HEK293T (cell line): ENCODE measurements around the gene PRDM16.

Experiments used
- ARNT ChIP-seq: fragments of 450-650 bp; IDR thresholded peaks from 2 replicates; pipeline ENCODE4 v1.6.1; 2017; ENCODE audit warnings: mild to moderate bottlenecking
- BHLHE40 ChIP-seq: fragments of 450-650 bp; IDR thresholded peaks from 2 replicates; pipeline ENCODE4 v1.6.1; 2016; ENCODE audit warnings: mild to moderate bottlenecking, moderate library complexity, borderline replicate concordance
- CTBP1 ChIP-seq: fragments of 450-650 bp; IDR thresholded peaks from 2 replicates; pipeline ENCODE4 v1.6.1; 2016; ENCODE audit warnings: borderline replicate concordance
- FOXK2 ChIP-seq: fragments of 450-650 bp; IDR thresholded peaks from 2 replicates; pipeline ENCODE4 v1.6.1; 2016; ENCODE audit warnings: mild to moderate bottlenecking
- HDGF ChIP-seq: fragments of 450-650 bp; IDR thresholded peaks from 2 replicates; pipeline ENCODE4 v1.6.1; 2017; ENCODE audit warnings: antibody characterized with exemption, borderline replicate concordance
- SP1 ChIP-seq: fragments of 450-650 bp; IDR thresholded peaks from 2 replicates; pipeline ENCODE4 v1.6.1; 2017
- TF ChIP-seq, protein P1 (sequence below): fragments of 450-650 bp; IDR thresholded peaks from 2 replicates; pipeline ENCODE4 v1.6.1; 2016

DNA sequence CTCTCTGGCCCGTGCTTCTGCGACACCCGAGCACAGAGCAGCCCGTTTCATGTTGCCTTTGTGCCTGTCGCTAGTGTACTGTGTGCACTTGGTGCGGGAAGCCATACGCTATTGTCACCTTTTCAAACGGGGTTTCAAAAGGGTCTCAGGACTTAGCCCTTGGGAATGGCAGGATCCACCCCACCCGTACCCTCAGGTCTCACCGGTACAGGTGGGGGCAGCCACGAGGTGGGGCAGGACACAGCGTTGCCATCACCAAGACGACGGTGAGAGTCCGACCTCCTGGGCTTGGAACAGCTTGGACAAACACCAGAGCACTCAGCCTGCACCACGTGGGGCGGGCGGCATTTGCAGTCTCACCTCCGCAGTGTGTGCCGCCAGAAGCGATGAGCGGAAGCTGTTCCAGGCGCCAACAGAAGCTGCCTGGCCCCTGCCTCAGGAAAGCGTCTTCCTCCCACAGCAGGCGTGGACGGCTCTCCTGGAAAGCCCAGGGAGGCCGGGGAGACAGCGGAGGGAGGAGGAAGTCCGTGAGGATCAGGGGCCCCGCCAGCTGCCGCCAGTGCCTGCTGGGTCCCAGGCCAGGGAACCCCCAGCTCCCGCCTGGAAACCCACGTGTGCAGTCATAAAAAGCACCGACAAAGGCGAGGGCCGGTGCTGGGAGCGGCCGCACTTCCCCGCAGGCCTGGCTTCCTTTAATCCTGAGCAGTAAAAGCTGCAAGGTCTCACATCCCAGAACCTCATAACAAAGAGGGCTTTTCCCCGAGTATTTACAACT, 254.2 kb downstream of the PRDM16 start:
- no peak for TF ChIP-seq BHLHE40
- TF ChIP-seq CTBP1 = no peak
- no peak for TF ChIP-seq SP1
- no peak for TF ChIP-seq ARNT
- TF ChIP-seq FOXK2 = no peak
- TF ChIP-seq HDGF = no peak
- TF ChIP-seq, protein P1, sequence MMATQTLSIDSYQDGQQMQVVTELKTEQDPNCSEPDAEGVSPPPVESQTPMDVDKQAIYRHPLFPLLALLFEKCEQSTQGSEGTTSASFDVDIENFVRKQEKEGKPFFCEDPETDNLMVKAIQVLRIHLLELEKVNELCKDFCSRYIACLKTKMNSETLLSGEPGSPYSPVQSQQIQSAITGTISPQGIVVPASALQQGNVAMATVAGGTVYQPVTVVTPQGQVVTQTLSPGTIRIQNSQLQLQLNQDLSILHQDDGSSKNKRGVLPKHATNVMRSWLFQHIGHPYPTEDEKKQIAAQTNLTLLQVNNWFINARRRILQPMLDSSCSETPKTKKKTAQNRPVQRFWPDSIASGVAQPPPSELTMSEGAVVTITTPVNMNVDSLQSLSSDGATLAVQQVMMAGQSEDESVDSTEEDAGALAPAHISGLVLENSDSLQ = no peak
